ENCODE results near the gene FBH1. TPM values are rescaled to one million over a fixed set of nuclear protein-coding genes. Genes with fewer than 3 reads are reported as not detected.

FBH1 gene
- total RNA-seq, 1 experiment from 2014 or later: 93.3 TPM

- Histone ChIP-seq H3K36me3 (peaks cover 7% of the 10 kb centered on the region), H3K27ac (no peak overlapping the region), H3K9me3 (replicated peaks) (peaks cover 2% of the 10 kb centered on the region; the same call in 1 of the 2 replicates), H3K4me3 (no peak overlapping the region), H3K27me3 (replicated peaks) (peaks cover 11% of the 10 kb centered on the region; the same call in 1 of the 2 replicates), H3K4me1 (replicated peaks) (peaks cover 4% of the 10 kb centered on the region; the same call in 1 of the 2 replicates)
- peak in 1 of 2 experiments; percentile 36 for DNase-seq (ENCODE audit: low read depth in 1 of 2, low spot score in 2 of 2)
These were observed 91.5 kb downstream of the FBH1 start for GRCh38 chr10:5981529-5981928.

DNA sequence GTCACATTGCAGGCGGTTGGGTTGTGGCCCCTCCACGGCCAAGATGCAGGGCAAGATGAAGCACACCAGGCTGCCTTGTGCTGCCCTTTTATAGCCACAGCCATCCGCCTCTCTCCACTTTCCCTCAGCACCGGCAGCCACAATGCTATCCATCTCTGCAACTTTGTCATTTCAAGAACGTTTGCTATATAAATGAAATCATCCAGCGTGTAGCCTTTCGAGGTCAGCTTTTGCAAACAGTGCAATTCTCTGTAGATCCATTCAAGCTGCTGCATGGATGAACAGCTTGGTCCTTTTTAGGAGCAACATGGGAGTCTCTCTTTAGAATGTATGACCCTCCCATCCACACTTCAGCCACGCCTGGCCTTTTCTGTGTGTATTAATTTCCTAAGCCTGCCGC, 93.7 kb downstream of the FBH1 start:
- Histone ChIP-seq H3K4me1 (replicated peaks) (no peaks in the 10 kb centered on the region), H3K9me3 (replicated peaks) (no peaks in the 10 kb centered on the region), H3K27me3 (replicated peaks) (peaks cover 3% of the 10 kb centered on the region; the same call in 1 of the 2 replicates), H3K36me3 (no peaks in the 10 kb centered on the region), H3K4me3 (no peak overlapping the region), H3K27ac (no peak overlapping the region)
- DNase-seq (ENCODE audit: low read depth in 1 of 2, low spot score in 2 of 2): no peak

DNA sequence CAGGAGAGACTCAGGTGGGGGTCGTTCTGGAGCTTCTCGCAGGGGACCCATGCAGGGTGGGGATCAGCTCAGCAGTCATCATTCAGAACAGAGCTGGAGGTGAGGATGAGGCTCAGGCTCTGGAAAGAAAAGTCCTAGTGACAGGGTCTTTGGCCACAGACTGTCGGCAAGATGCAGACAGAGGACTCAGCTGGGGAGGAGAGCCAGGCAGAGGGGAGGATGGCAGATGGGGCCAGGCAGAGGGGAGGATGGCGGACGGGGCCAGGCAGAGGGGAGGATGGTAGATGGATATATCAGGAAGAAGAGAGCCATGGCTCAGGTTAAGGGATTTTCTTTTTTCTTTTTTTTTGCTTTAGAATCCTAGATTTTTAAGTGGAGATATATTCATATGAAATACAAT, 95.0 kb downstream of the FBH1 start:
- Histone ChIP-seq H3K9me3 (replicated peaks) (no peaks in the 10 kb centered on the region), H3K4me3 (no peak overlapping the region), H3K4me1 (replicated peaks) (no peaks in the 10 kb centered on the region), H3K36me3 (no peaks in the 10 kb centered on the region), H3K27ac (no peak overlapping the region), H3K27me3 (replicated peaks) (no peaks in the 10 kb centered on the region)
- no peak for DNase-seq (ENCODE audit: low read depth in 1 of 2, low spot score in 2 of 2)

Other genes starting within 250 kb of the FBH1 start
- 4.2 and 6.8 TPM in 2 replicates for gene ASB13, start 223.6 kb upstream of the FBH1 start, total RNA-seq (2014; rRNA removed; shearing (Covaris generic))
- gene TASOR2, start 205.4 kb upstream of the FBH1 start, total RNA-seq (2014; rRNA removed; shearing (Covaris generic)): 29.3 and 55.3 TPM in 2 replicates
- gene GDI2, start 76.8 kb upstream of the FBH1 start, total RNA-seq (2014; rRNA removed; shearing (Covaris generic)): 444 and 452 TPM in 2 replicates
- gene ANKRD16, start 350 bp upstream of the FBH1 start, total RNA-seq (2014; rRNA removed; shearing (Covaris generic)): 3.5 and 7.7 TPM in 2 replicates
- 1.1 and 1.8 TPM in 2 replicates for gene IL15RA, start 87.3 kb downstream of the FBH1 start, total RNA-seq (2014; rRNA removed; shearing (Covaris generic))
- gene IL2RA, start 172.1 kb downstream of the FBH1 start, total RNA-seq (2014; rRNA removed; shearing (Covaris generic)): 4.6 TPM in 1 of 2 replicates, not detected in the other
- 39.7 and 54.1 TPM in 2 replicates for gene RBM17, start 198.8 kb downstream of the FBH1 start, total RNA-seq (2014; rRNA removed; shearing (Covaris generic))

Data from SJSA1 (cell line).